Neural cell (in vitro differentiated cells): Measurements from ENCODE around the gene MMP24OS.

ENCODE experiments used
- EP300 ChIP-seq: fragments of 450-650 bp; conservative IDR thresholded peaks from 2 replicates; pipeline ENCODE4 v1.6.1; 2014; ENCODE audit warnings: antibody characterized with exemption, mild to moderate bottlenecking, moderate library complexity; ENCODE audit not compliant: poor library complexity, severe bottlenecking
- EZH2 ChIP-seq: fragments of 200-600, 300-800 bp; shearing (Covaris generic), sonication (generic); IDR thresholded peaks from 2 replicates; pipeline ENCODE4 v1.6.1; 2014; ENCODE audit warnings: antibody characterized with exemption, low read length, borderline replicate concordance, mild to moderate bottlenecking; ENCODE audit not compliant: insufficient read depth, poor library complexity, severe bottlenecking
- MXI1 ChIP-seq: fragments of 450-650 bp; conservative IDR thresholded peaks from 2 replicates; pipeline ENCODE4 v1.6.1; 2014; ENCODE audit warnings: antibody characterized with exemption, mild to moderate bottlenecking; ENCODE audit not compliant: poor library complexity, severe bottlenecking
- POLR2AphosphoS5 ChIP-seq: IDR thresholded peaks from 2 replicates; pipeline ENCODE4 v1.6.1; 2012
- RAD21 ChIP-seq: fragments of 450-650 bp; conservative IDR thresholded peaks from 2 replicates; pipeline ENCODE4 v1.6.1; 2014; ENCODE audit warnings: antibody characterized with exemption, mild to moderate bottlenecking, moderate library complexity
- SMC3 ChIP-seq: fragments of 450-650 bp; conservative IDR thresholded peaks from 2 replicates; pipeline ENCODE4 v1.6.1; 2014; ENCODE audit warnings: antibody characterized with exemption, mild to moderate bottlenecking, moderate library complexity; ENCODE audit not compliant: poor library complexity
- TAF1 ChIP-seq: IDR thresholded peaks from 2 replicates; pipeline ENCODE4 v1.6.1; 2012; ENCODE audit warnings: low read depth
- TF ChIP-seq, protein P1 (sequence below): fragments of 450-650 bp; IDR thresholded peaks from 2 replicates; pipeline ENCODE4 v1.5.1; 2014; ENCODE audit warnings: antibody characterized with exemption, mild to moderate bottlenecking, moderate library complexity; ENCODE audit not compliant: poor library complexity, severe bottlenecking
- TF ChIP-seq, protein P2 (sequence below): IDR thresholded peaks from 2 replicates; pipeline ENCODE4 v1.6.1; 2012; ENCODE audit warnings: borderline replicate concordance

DNA sequence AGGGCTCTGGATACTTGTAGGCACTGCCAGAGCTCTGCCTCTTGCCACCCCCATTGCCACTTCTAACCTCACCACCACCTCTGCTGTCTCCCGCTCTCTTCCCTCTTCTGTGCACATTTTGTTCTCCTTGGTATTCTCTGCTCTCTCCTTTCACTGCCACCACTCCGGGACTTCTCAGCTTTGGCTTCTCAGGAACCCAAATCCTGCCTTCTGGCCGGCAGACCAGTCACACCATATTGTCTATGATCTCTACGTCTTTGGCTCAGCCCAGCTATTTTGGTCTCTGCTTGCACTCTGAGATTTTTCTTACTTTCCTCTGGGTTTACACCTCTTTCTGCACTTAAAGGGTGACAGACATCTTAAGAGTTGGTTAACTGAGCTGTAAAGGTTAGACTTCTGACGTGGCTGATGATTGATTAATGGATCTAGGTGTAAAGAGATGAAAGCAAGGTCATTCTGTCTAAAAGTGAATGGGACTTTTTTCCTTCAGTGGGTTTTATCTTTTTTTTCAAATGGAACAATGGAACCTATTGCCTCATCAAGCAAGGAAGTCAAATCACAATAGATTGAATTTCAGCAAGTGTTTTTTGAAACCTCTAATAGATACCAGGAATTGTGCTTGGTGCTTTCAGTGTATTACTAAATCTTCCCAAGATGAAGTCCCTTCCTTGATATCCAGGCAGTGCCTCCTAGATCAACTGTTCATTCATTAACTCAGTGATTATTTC lies 37.7 kb downstream of the MMP24OS start:
- TF ChIP-seq, protein P1, sequence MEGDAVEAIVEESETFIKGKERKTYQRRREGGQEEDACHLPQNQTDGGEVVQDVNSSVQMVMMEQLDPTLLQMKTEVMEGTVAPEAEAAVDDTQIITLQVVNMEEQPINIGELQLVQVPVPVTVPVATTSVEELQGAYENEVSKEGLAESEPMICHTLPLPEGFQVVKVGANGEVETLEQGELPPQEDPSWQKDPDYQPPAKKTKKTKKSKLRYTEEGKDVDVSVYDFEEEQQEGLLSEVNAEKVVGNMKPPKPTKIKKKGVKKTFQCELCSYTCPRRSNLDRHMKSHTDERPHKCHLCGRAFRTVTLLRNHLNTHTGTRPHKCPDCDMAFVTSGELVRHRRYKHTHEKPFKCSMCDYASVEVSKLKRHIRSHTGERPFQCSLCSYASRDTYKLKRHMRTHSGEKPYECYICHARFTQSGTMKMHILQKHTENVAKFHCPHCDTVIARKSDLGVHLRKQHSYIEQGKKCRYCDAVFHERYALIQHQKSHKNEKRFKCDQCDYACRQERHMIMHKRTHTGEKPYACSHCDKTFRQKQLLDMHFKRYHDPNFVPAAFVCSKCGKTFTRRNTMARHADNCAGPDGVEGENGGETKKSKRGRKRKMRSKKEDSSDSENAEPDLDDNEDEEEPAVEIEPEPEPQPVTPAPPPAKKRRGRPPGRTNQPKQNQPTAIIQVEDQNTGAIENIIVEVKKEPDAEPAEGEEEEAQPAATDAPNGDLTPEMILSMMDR = no peak
- TF ChIP-seq, protein P2, sequence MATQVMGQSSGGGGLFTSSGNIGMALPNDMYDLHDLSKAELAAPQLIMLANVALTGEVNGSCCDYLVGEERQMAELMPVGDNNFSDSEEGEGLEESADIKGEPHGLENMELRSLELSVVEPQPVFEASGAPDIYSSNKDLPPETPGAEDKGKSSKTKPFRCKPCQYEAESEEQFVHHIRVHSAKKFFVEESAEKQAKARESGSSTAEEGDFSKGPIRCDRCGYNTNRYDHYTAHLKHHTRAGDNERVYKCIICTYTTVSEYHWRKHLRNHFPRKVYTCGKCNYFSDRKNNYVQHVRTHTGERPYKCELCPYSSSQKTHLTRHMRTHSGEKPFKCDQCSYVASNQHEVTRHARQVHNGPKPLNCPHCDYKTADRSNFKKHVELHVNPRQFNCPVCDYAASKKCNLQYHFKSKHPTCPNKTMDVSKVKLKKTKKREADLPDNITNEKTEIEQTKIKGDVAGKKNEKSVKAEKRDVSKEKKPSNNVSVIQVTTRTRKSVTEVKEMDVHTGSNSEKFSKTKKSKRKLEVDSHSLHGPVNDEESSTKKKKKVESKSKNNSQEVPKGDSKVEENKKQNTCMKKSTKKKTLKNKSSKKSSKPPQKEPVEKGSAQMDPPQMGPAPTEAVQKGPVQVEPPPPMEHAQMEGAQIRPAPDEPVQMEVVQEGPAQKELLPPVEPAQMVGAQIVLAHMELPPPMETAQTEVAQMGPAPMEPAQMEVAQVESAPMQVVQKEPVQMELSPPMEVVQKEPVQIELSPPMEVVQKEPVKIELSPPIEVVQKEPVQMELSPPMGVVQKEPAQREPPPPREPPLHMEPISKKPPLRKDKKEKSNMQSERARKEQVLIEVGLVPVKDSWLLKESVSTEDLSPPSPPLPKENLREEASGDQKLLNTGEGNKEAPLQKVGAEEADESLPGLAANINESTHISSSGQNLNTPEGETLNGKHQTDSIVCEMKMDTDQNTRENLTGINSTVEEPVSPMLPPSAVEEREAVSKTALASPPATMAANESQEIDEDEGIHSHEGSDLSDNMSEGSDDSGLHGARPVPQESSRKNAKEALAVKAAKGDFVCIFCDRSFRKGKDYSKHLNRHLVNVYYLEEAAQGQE = no peak
- TF ChIP-seq RAD21 (no peak), POLR2AphosphoS5 (no peak), SMC3 (no peak), EZH2 (no peak), EP300 (peak; percentile 28), TAF1 (no peak), MXI1 (no peak)
